SJSA1 (cell line): ENCODE results near the gene PRDM2. TPM values are rescaled to one million over a fixed set of nuclear protein-coding genes. Genes with fewer than 3 reads are reported as not detected.

Experiments
- DNase-seq, 2 experiments: peaks; one replicate each; pipeline ENCODE4 v3.0.0-alpha.2; 2015 to 2020; ENCODE audit warnings: low spot score in 2 of 2, low read depth in 1 of 2
- H3K27ac ChIP-seq: fragments of 250-450 bp; sonication (Bioruptor Pico); 2 replicates; pipeline ENCODE4 v1.5.1; 2020; ENCODE audit warnings: mild to moderate bottlenecking, moderate library complexity
- H3K27me3 ChIP-seq: fragments of 250-450 bp; sonication (Bioruptor Pico); replicated peaks from 2 replicates; pipeline ENCODE4 v1.5.1; 2020; ENCODE audit warnings: mild to moderate bottlenecking, moderate library complexity
- H3K36me3 ChIP-seq: fragments of 250-450 bp; sonication (Bioruptor Pico); 2 replicates; pipeline ENCODE4 v1.5.1; 2020; ENCODE audit warnings: mild to moderate bottlenecking
- H3K4me1 ChIP-seq: fragments of 250-450 bp; sonication (Bioruptor Pico); replicated peaks from 2 replicates; pipeline ENCODE4 v1.6.1; 2021; ENCODE audit warnings: mild to moderate bottlenecking
- H3K4me3 ChIP-seq: fragments of 250-450 bp; sonication (Bioruptor Pico); 2 replicates; pipeline ENCODE4 v1.5.1; 2020; ENCODE audit warnings: mild to moderate bottlenecking
- H3K9me3 ChIP-seq: fragments of 250-450 bp; sonication (Bioruptor Pico); replicated peaks from 2 replicates; pipeline ENCODE4 v1.5.1; 2020; ENCODE audit warnings: mild to moderate bottlenecking
- total RNA-seq: library from RNA; depleted of rRNA; stranded (reverse); fragments of >200 nt; shearing (Covaris generic); gene quantifications from 2 replicates; pipeline ENCODE4 v1.2.3, GENCODE V29; 2014

The PRDM2 gene
- total RNA-seq, 1 experiment from 2014 or later: 13.9 TPM

- Histone ChIP-seq H3K4me3 (no peak overlapping the region), H3K4me1 (no peaks in the 10 kb centered on the region), H3K36me3 (no peaks in the 10 kb centered on the region), H3K9me3 (no peaks in the 10 kb centered on the region), H3K27ac (no peak overlapping the region), H3K27me3 (no peaks in the 10 kb centered on the region)
- no peak for DNase-seq
These were observed 30.9 kb downstream of the PRDM2 start for GRCh38 chr1:13730751-13731482.

- no peak overlapping the region for H3K4me3 ChIP-seq
- DNase-seq: no peak
- no peaks in the 10 kb centered on the region for H3K36me3 ChIP-seq
- no peak overlapping the region for H3K27ac ChIP-seq
- no peaks in the 10 kb centered on the region for H3K4me1 ChIP-seq
- no peaks in the 10 kb centered on the region for H3K9me3 ChIP-seq
- H3K27me3 ChIP-seq: no peaks in the 10 kb centered on the region
These were observed 31.9 kb downstream of the PRDM2 start for GRCh38 chr1:13731897-13732296.

- Histone ChIP-seq H3K27me3 (no peaks in the 10 kb centered on the region), H3K4me3 (no peak overlapping the region), H3K36me3 (no peaks in the 10 kb centered on the region), H3K27ac (no peak overlapping the region), H3K4me1 (no peaks in the 10 kb centered on the region), H3K9me3 (no peaks in the 10 kb centered on the region)
- no peak for DNase-seq
These were observed 33.1 kb downstream of the PRDM2 start for GRCh38 chr1:13732971-13733667.

- H3K36me3 ChIP-seq: no peaks in the 10 kb centered on the region
- no peaks in the 10 kb centered on the region for H3K27me3 ChIP-seq
- no peaks in the 10 kb centered on the region for H3K9me3 ChIP-seq
- DNase-seq: no peak
- no peaks in the 10 kb centered on the region for H3K4me1 ChIP-seq
- no peak overlapping the region for H3K27ac ChIP-seq
- no peak overlapping the region for H3K4me3 ChIP-seq
These were observed 33.7 kb downstream of the PRDM2 start for GRCh38 chr1:13733711-13734110.

- Histone ChIP-seq H3K4me1 (no peaks in the 10 kb centered on the region), H3K9me3 (no peaks in the 10 kb centered on the region)
These were observed 35.4 kb downstream of the PRDM2 start for GRCh38 chr1:13735168-13735930.

GRCh38 chr1:13737398-13737797, 37.4 kb downstream of the PRDM2 start:
- Histone ChIP-seq H3K9me3 (no peaks in the 10 kb centered on the region), H3K27ac (no peak overlapping the region), H3K36me3 (peaks cover 2% of the 10 kb centered on the region; the same call in 1 of the 2 replicates), H3K4me3 (no peak overlapping the region), H3K4me1 (no peaks in the 10 kb centered on the region), H3K27me3 (no peaks in the 10 kb centered on the region)
- DNase-seq: no peak

More at GRCh38 chr1:13735168-13735930, 35.4 kb downstream of the PRDM2 start:
- no peak overlapping the region for H3K4me3 ChIP-seq
- no peaks in the 10 kb centered on the region for H3K27me3 ChIP-seq
- no peak overlapping the region for H3K27ac ChIP-seq
- DNase-seq: no peak
- no peaks in the 10 kb centered on the region for H3K36me3 ChIP-seq

GRCh38 chr1:13746342-13746741, 46.4 kb downstream of the PRDM2 start:
- H3K4me3 ChIP-seq: no peak overlapping the region
- no peaks in the 10 kb centered on the region for H3K27me3 ChIP-seq
- H3K4me1 ChIP-seq: peaks cover 11% of the 10 kb centered on the region; the same call in 1 of the 2 replicates
- DNase-seq: no peak
- H3K9me3 ChIP-seq: no peaks in the 10 kb centered on the region
- H3K27ac ChIP-seq: no peak overlapping the region
- H3K36me3 ChIP-seq: peaks cover 13% of the 10 kb centered on the region

- peak overlapping the region; percentile 84 for H3K4me3 ChIP-seq
- no peaks in the 10 kb centered on the region for H3K9me3 ChIP-seq
- no peaks in the 10 kb centered on the region for H3K27me3 ChIP-seq
- H3K27ac ChIP-seq: peak overlapping the region; percentile 76
- DNase-seq: peak; percentile 92 to 97
- peaks cover 21% of the 10 kb centered on the region for H3K36me3 ChIP-seq
- peaks cover 11% of the 10 kb centered on the region; the same call in 1 of the 2 replicates for H3K4me1 ChIP-seq
These were observed 48.9 kb downstream of the PRDM2 start for GRCh38 chr1:13748610-13749505.

- Histone ChIP-seq H3K9me3 (no peaks in the 10 kb centered on the region), H3K4me1 (peaks cover 11% of the 10 kb centered on the region; the same call in 1 of the 2 replicates), H3K27me3 (no peaks in the 10 kb centered on the region), H3K4me3 (peak overlapping the region; percentile 84), H3K36me3 (peaks cover 21% of the 10 kb centered on the region), H3K27ac (peak overlapping the region; percentile 71)
- peak; percentile 44 to 56 for DNase-seq
These were observed 49.8 kb downstream of the PRDM2 start for GRCh38 chr1:13749543-13750341.

GRCh38 chr1:13751458-13751871, 51.5 kb downstream of the PRDM2 start:
- Histone ChIP-seq H3K27ac (no peak overlapping the region), H3K36me3 (peaks cover 21% of the 10 kb centered on the region), H3K4me3 (no peak overlapping the region), H3K9me3 (no peaks in the 10 kb centered on the region), H3K27me3 (no peaks in the 10 kb centered on the region), H3K4me1 (peaks cover 11% of the 10 kb centered on the region)
- no peak for DNase-seq

- H3K4me3 ChIP-seq: no peak overlapping the region
- peaks cover 17% of the 10 kb centered on the region for H3K4me1 ChIP-seq
- H3K9me3 ChIP-seq: no peaks in the 10 kb centered on the region
- no peak for DNase-seq
- no peaks in the 10 kb centered on the region for H3K27me3 ChIP-seq
- no peak overlapping the region for H3K27ac ChIP-seq
- peaks cover 21% of the 10 kb centered on the region for H3K36me3 ChIP-seq
These were observed 52.0 kb downstream of the PRDM2 start for GRCh38 chr1:13751985-13752384.

- Histone ChIP-seq H3K36me3 (peaks cover 21% of the 10 kb centered on the region), H3K9me3 (no peaks in the 10 kb centered on the region), H3K27ac (no peak overlapping the region), H3K4me3 (no peak overlapping the region), H3K4me1 (peaks cover 25% of the 10 kb centered on the region), H3K27me3 (no peaks in the 10 kb centered on the region)
- DNase-seq: no peak
These were observed 52.9 kb downstream of the PRDM2 start for GRCh38 chr1:13752852-13753251.
